Mesendoderm (in vitro differentiated cells): ENCODE data around the gene PCDHB8. TPM values are rescaled to one million over a fixed set of nuclear protein-coding genes. Genes with fewer than 3 reads are reported as not detected.
"Not testable (repeated sequence)": the region's sequence is repeated elsewhere in the genome, so short reads cannot be mapped to it uniquely, and the experiment has no call there.

ENCODE experiments used
- DNase-seq: peaks from one replicate; pipeline ENCODE4 v3.0.0; 2013
- H2AK5ac ChIP-seq: 2 replicates; pipeline ENCODE4 v1.6.1; 2013; ENCODE audit warnings: low read length, inconsistent platforms
- H2BK120ac ChIP-seq: 2 replicates; pipeline ENCODE4 v1.6.1; 2013; ENCODE audit warnings: low read depth, mild to moderate bottlenecking, low read length, moderate library complexity, mixed read lengths
- H2BK15ac ChIP-seq: replicated peaks from 2 replicates; pipeline ENCODE4 v1.6.1; 2013; ENCODE audit warnings: low read depth, mild to moderate bottlenecking, moderate library complexity
- H2BK5ac ChIP-seq: 2 replicates; pipeline ENCODE4 v1.6.1; 2013; ENCODE audit warnings: low read length, inconsistent platforms
- H3K18ac ChIP-seq: 2 replicates; pipeline ENCODE4 v1.6.1; 2013; ENCODE audit warnings: mild to moderate bottlenecking, low read length, mixed read lengths
- H3K23ac ChIP-seq: one replicate; pipeline ENCODE4 v1.6.1; 2013; ENCODE audit warnings: low read length
- H3K27ac ChIP-seq: 2 replicates; pipeline ENCODE4 v1.5.1; 2013; ENCODE audit warnings: low read depth, mild to moderate bottlenecking, inconsistent platforms, low read length, moderate library complexity
- H3K27me3 ChIP-seq: 2 replicates; pipeline ENCODE4 v1.6.1; 2013; ENCODE audit warnings: low read length, control low read depth, mild to moderate bottlenecking, inconsistent platforms; ENCODE audit not compliant: insufficient read depth, poor library complexity
- H3K36me3 ChIP-seq: 2 replicates; pipeline ENCODE4 v1.6.1; 2013; ENCODE audit warnings: low read length, inconsistent platforms; ENCODE audit not compliant: control insufficient read depth, insufficient read depth
- H3K4ac ChIP-seq: one replicate; pipeline ENCODE4 v1.6.1; 2013; ENCODE audit warnings: low read depth, mild to moderate bottlenecking, low read length, moderate library complexity
- H3K4me1 ChIP-seq: 2 replicates; pipeline ENCODE4 v1.6.1; 2013; ENCODE audit warnings: low read depth, low read length, inconsistent platforms; ENCODE audit not compliant: control insufficient read depth
- H3K4me2 ChIP-seq: 2 replicates; pipeline ENCODE4 v1.6.1; 2013; ENCODE audit warnings: low read length
- H3K4me3 ChIP-seq: 2 replicates; pipeline ENCODE4 v1.5.1; 2013; ENCODE audit warnings: mild to moderate bottlenecking, low read length
- H3K56ac ChIP-seq: one replicate; pipeline ENCODE4 v1.6.1; 2013; ENCODE audit warnings: low read length
- H3K79me1 ChIP-seq: 2 replicates; pipeline ENCODE4 v1.6.1; 2013; ENCODE audit warnings: low read length, inconsistent platforms
- H3K79me2 ChIP-seq: 2 replicates; pipeline ENCODE4 v1.6.1; 2013; ENCODE audit warnings: mild to moderate bottlenecking, low read length; ENCODE audit not compliant: control insufficient read depth, insufficient read depth
- H3K9ac ChIP-seq: 2 replicates; pipeline ENCODE4 v1.6.1; 2013; ENCODE audit warnings: low read length, inconsistent platforms
- H4K5ac ChIP-seq: one replicate; pipeline ENCODE4 v1.6.1; 2013; ENCODE audit warnings: low read length
- H4K8ac ChIP-seq: one replicate; pipeline ENCODE4 v1.6.1; 2013; ENCODE audit warnings: low read depth, mild to moderate bottlenecking, control low read depth, low read length, moderate library complexity
- WGBS: extraction: QIAGEN DNeasy Blood & Tissue Kit; methylation state at CpG from one replicate; pipeline ENCODE4 v1.1.7; 2013; ENCODE audit warnings: low lambda C conversion rate, missing lambda C conversion rate; ENCODE audit not compliant: insufficient coverage; ENCODE audit errors: extremely low coverage; 5-methylcytosine and 5-hydroxymethylcytosine counted together
- polyA plus RNA-seq, 2 experiments: library from polyadenylated mRNA; stranded (reverse); fragments of 200-250 nt; gene quantifications; one replicate each; pipeline ENCODE4 v1.2.3, GENCODE V29; 2013

Gene PCDHB8
- 0.60 TPM for polyA plus RNA-seq (2013, experiment 1 of 2)
- 0.60 TPM for polyA plus RNA-seq (2013, experiment 2 of 2)

DNA sequence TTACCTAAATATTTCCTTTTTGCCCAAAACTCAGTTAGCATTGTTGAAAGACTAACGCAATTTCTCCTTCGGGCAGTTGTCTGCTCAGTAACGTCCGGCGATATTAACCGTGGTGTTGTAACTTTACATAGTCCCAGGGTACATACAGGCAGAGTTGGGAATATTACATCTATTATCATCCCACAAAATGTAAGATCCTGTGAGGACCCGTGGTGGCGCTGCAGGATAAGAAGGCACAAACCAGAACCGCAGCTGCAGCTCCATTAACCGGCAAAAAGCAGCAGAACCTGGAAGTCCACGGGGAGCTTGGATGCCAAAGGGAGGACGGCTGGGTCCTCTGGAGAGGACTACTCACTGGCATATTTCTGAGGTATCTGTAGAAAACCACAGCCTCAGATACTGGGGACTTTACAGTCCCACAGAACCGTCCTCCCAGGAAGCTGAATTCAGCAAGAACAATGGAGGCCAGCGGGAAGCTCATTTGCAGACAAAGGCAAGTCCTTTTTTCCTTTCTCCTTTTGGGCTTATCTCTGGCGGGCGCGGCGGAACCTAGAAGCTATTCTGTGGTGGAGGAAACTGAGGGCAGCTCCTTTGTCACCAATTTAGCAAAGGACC, at the start of gene PCDHB8:
TSS of gene PCDHB8 (plus strand) at position 214 of the 615 bp plus-strand sequence. CDS start at position 459, 245 bp downstream.
- H3K18ac ChIP-seq, H3K9ac ChIP-seq, H3K56ac ChIP-seq, H3K27me3 ChIP-seq, H2BK5ac ChIP-seq, H3K36me3 ChIP-seq, H4K5ac ChIP-seq, H3K79me1 ChIP-seq, H2AK5ac ChIP-seq, H2BK15ac ChIP-seq, H3K23ac ChIP-seq, H3K27ac ChIP-seq, H3K4ac ChIP-seq, H3K4me3 ChIP-seq, H4K8ac ChIP-seq, H3K4me2 ChIP-seq, H2BK120ac ChIP-seq, H3K79me2 ChIP-seq, H3K4me1 ChIP-seq: not testable (repeated sequence)
- peak; percentile 77 for DNase-seq
- no CpG with 5 or more reads among the region's 18 CpGs for WGBS

DNA sequence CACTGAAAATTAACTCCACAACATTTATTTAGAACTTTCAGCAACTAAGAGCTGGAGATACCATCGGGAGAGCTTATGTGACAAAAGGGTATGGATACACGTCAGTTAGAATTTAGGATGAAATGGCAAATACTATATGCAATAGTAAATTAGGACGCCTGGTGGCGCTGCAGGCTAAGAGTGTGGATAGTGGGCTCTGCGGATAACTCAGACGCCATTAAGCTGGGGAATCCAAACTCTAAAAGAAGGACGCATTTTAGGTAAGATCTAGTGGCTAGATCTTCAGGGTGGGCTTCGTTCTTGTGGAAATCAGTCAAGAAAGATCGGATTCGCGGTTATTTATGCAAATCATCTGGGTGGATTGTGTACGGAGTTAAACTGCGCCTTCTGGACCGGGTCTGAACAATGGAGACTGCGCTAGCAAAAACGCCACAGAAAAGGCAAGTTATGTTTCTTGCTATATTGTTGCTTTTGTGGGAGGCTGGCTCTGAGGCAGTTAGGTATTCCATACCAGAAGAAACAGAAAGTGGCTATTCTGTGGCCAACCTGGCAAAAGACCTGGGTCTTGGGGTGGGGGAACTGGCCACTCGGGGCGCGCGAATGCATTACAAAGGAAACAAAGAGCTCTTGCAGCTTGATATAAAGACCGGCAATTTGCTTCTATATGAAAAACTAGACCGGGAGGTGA, 42.4 kb upstream of the PCDHB8 start, which contains the start of gene PCDHB5:
TSS of gene PCDHB5 (plus strand) at position 177 of the 688 bp plus-strand sequence. CDS start at position 406, 229 bp downstream.
- no peak within 1 kb of the TSS for H4K5ac ChIP-seq
- DNase-seq = peak; percentile 76
- no peak within 1 kb of the TSS for H3K27ac ChIP-seq
- H3K79me1 ChIP-seq = no peaks in the 10 kb centered on the region
- H3K4me2 ChIP-seq = no peak within 1 kb of the TSS
- H3K4me1 ChIP-seq = no peaks in the 10 kb centered on the region
- no peak within 1 kb of the TSS for H2BK15ac ChIP-seq
- no peaks in the 10 kb centered on the region for H3K36me3 ChIP-seq
- H3K23ac ChIP-seq = no peak within 1 kb of the TSS
- H3K56ac ChIP-seq = peak within 1 kb of the TSS; percentile 47
- WGBS = no CpG with 5 or more reads among the region's 22 CpGs
- H3K18ac ChIP-seq = no peak within 1 kb of the TSS
- H3K9ac ChIP-seq = peak within 1 kb of the TSS; percentile 56
- no peaks in the 10 kb centered on the region for H3K27me3 ChIP-seq
- no peak within 1 kb of the TSS for H2BK120ac ChIP-seq
- H3K79me2 ChIP-seq = no peaks in the 10 kb centered on the region
- H2BK5ac ChIP-seq = no peak within 1 kb of the TSS
- H2AK5ac ChIP-seq = no peak within 1 kb of the TSS
- H4K8ac ChIP-seq = peak within 1 kb of the TSS; percentile 28
- no peak within 1 kb of the TSS for H3K4ac ChIP-seq
- H3K4me3 ChIP-seq = peak within 1 kb of the TSS; percentile 42

DNA sequence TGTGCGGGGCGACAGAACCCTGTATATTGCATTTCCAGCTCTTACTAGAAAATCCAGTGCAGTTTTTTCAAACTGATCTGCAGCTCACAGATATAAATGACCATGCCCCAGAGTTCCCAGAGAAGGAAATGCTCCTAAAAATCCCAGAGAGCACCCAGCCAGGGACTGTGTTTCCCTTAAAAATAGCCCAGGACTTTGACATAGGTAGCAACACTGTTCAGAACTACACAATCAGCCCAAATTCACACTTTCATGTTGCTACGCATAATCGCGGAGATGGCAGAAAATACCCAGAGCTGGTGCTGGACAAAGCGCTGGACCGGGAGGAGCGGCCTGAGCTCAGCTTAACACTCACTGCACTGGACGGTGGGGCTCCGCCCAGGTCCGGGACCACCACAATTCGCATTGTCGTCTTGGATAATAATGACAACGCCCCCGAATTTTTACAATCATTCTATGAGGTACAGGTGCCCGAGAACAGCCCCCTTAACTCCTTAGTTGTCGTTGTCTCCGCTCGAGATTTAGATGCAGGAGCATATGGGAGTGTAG, 41.8 kb upstream of the PCDHB8 start:
- H4K8ac ChIP-seq = no peak overlapping the region
- no peaks in the 10 kb centered on the region for H3K79me1 ChIP-seq
- no peak overlapping the region for H3K23ac ChIP-seq
- H4K5ac ChIP-seq = no peak overlapping the region
- no peaks in the 10 kb centered on the region for H3K27me3 ChIP-seq
- no peak overlapping the region for H2AK5ac ChIP-seq
- no peak overlapping the region for H3K4ac ChIP-seq
- no peak overlapping the region for H2BK120ac ChIP-seq
- no CpG with 5 or more reads among the region's 19 CpGs for WGBS
- H2BK5ac ChIP-seq = no peak overlapping the region
- no peaks in the 10 kb centered on the region for H3K79me2 ChIP-seq
- no peak overlapping the region for H3K4me2 ChIP-seq
- peak overlapping the region; percentile 42 for H3K4me3 ChIP-seq
- DNase-seq = no peak
- H3K27ac ChIP-seq = no peak overlapping the region
- H2BK15ac ChIP-seq = no peak overlapping the region
- H3K18ac ChIP-seq = no peak overlapping the region
- H3K4me1 ChIP-seq = no peaks in the 10 kb centered on the region
- H3K36me3 ChIP-seq = no peaks in the 10 kb centered on the region
- peak overlapping the region; percentile 47 for H3K56ac ChIP-seq
- peak overlapping the region; percentile 56 for H3K9ac ChIP-seq

DNA sequence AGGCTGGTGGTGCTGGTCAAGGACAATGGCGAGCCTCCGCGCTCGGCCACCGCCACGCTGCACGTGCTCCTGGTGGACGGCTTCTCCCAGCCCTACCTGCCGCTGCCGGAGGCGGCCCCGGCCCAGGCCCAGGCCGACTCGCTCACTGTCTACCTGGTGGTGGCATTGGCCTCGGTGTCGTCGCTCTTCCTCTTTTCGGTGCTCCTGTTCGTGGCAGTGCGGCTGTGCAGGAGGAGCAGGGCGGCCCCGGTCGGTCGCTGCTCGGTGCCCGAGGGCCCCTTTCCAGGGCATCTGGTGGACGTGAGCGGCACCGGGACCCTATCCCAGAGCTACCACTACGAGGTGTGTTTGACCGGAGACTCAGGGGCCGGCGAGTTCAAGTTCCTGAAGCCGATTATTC, 40.2 kb upstream of the PCDHB8 start:
- not testable (repeated sequence) for H3K4me1 ChIP-seq, H3K27ac ChIP-seq, H2BK120ac ChIP-seq, H2BK5ac ChIP-seq, H3K36me3 ChIP-seq, H3K79me1 ChIP-seq, H3K4me2 ChIP-seq, H4K8ac ChIP-seq, H3K79me2 ChIP-seq, H3K9ac ChIP-seq, H3K4ac ChIP-seq, H3K27me3 ChIP-seq, H2AK5ac ChIP-seq, H3K18ac ChIP-seq, H4K5ac ChIP-seq, H3K23ac ChIP-seq, H3K4me3 ChIP-seq, DNase-seq, H3K56ac ChIP-seq, H2BK15ac ChIP-seq
- WGBS = no CpG with 5 or more reads among the region's 34 CpGs

DNA sequence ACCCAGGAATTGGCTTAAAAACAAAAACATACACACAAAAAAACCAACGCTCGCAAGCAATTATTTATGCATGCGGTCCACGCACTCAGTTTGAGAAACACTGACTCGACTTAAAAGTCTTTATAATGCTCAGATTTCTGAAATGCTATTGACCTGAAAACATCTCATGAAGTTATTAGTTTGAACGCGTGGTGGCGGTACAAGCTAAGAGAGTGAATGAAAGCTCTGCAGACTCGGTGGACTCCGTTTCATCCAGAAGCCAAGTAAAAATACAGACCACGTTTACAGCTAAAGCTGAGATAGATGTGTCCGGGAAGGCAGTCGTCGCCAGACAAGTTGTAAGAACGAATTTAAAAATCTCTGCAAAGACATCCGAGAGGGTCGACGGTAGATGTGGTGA, 27.8 kb upstream of the PCDHB8 start, which contains the start of gene PCDHB6:
TSS of gene PCDHB6 (plus strand) at position 246 of the 400 bp plus-strand sequence. CDS start 201 bp downstream, outside the sequence.
- DNase-seq = peak; percentile 38
- no peak within 1 kb of the TSS for H3K4ac ChIP-seq
- H2BK5ac ChIP-seq = no peak within 1 kb of the TSS
- H3K4me1 ChIP-seq = no peaks in the 10 kb centered on the region
- no peak within 1 kb of the TSS for H3K4me3 ChIP-seq
- H4K8ac ChIP-seq = no peak within 1 kb of the TSS
- no peak within 1 kb of the TSS for H3K4me2 ChIP-seq
- H3K56ac ChIP-seq = no peak within 1 kb of the TSS
- no peaks in the 10 kb centered on the region for H3K36me3 ChIP-seq
- H3K27ac ChIP-seq = no peak within 1 kb of the TSS
- H3K23ac ChIP-seq = no peak within 1 kb of the TSS
- no peak within 1 kb of the TSS for H2BK15ac ChIP-seq
- no peak within 1 kb of the TSS for H2AK5ac ChIP-seq
- no peaks in the 10 kb centered on the region for H3K79me2 ChIP-seq
- no CpG with 5 or more reads among the region's 18 CpGs for WGBS
- no peaks in the 10 kb centered on the region for H3K27me3 ChIP-seq
- no peak within 1 kb of the TSS for H3K18ac ChIP-seq
- H2BK120ac ChIP-seq = no peak within 1 kb of the TSS
- H4K5ac ChIP-seq = no peak within 1 kb of the TSS
- no peak within 1 kb of the TSS for H3K9ac ChIP-seq
- no peaks in the 10 kb centered on the region for H3K79me1 ChIP-seq
